Neuron (in vitro differentiated cells): ENCODE measurements around the gene NLRC5.
"Not testable (repeated sequence)": the region's sequence is repeated elsewhere in the genome, so short reads cannot be mapped to it uniquely, and the experiment has no call there.

ENCODE experiments used
- H2AFZ ChIP-seq: one replicate; pipeline ENCODE4 v1.6.1; 2013; ENCODE audit warnings: low read depth, mild to moderate bottlenecking, inconsistent platforms, low read length, moderate library complexity
- H3K27me3 ChIP-seq: one replicate; pipeline ENCODE4 v1.6.1; 2013; ENCODE audit warnings: low read length; ENCODE audit not compliant: insufficient read depth
- H3K36me3 ChIP-seq: one replicate; pipeline ENCODE4 v1.6.1; 2013; ENCODE audit warnings: low read length; ENCODE audit not compliant: insufficient read depth
- H3K4me1 ChIP-seq: one replicate; pipeline ENCODE4 v1.6.1; 2013; ENCODE audit warnings: low read length; ENCODE audit not compliant: insufficient read depth
- H3K4me3 ChIP-seq: 2 replicates; pipeline ENCODE4 v1.5.1; 2013; ENCODE audit warnings: mild to moderate bottlenecking, low read length, moderate library complexity
- H3K9me3 ChIP-seq: one replicate; pipeline ENCODE4 v1.6.1; 2013; ENCODE audit warnings: low read length

The NLRC5 gene

DNA sequence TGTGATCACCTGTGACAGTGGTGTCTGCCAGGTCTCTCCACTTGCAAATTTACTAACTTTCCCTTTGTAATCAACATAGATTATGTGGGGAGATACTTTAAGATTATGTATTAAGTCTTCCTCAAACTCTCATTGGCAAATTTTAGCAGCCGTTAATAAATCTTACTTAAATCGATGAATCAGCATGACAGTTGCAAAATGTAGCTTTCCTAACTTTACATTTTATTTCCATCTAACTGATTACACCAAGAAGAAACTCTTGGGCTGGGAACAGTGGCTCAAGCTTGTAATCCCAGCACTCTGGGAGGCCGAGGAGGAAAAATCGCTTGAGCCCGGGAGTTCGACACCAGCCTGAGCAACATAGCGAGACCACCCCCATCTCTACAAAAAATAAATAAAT is 79.7 kb downstream of the NLRC5 start:
- peaks cover 27% of the 10 kb centered on the region for H3K27me3 ChIP-seq
- H2AFZ ChIP-seq: no peak overlapping the region
- no peaks in the 10 kb centered on the region for H3K4me1 ChIP-seq
- H3K4me3 ChIP-seq: no peak overlapping the region
- H3K9me3 ChIP-seq: no peaks in the 10 kb centered on the region
- no peaks in the 10 kb centered on the region for H3K36me3 ChIP-seq

GRCh38 chr16:57069635-57070370 is 80.4 kb downstream of the NLRC5 start:
- Histone ChIP-seq H3K36me3 (no peaks in the 10 kb centered on the region), H3K4me3 (no peak overlapping the region), H3K27me3 (peaks cover 27% of the 10 kb centered on the region), H2AFZ (no peak overlapping the region), H3K9me3 (no peaks in the 10 kb centered on the region), H3K4me1 (no peaks in the 10 kb centered on the region)

GRCh38 chr16:57070424-57070823 is 81.1 kb downstream of the NLRC5 start:
- H3K36me3 ChIP-seq: no peaks in the 10 kb centered on the region
- H3K4me3 ChIP-seq: no peak overlapping the region
- H3K4me1 ChIP-seq: no peaks in the 10 kb centered on the region
- peaks cover 27% of the 10 kb centered on the region for H3K27me3 ChIP-seq
- no peak overlapping the region for H2AFZ ChIP-seq
- H3K9me3 ChIP-seq: no peaks in the 10 kb centered on the region

GRCh38 chr16:57071081-57071732 is 81.8 kb downstream of the NLRC5 start:
- not testable (repeated sequence) for H3K4me1 ChIP-seq, H3K4me3 ChIP-seq, H3K9me3 ChIP-seq, H2AFZ ChIP-seq, H3K36me3 ChIP-seq
- H3K27me3 ChIP-seq: peaks cover 25% of the 10 kb centered on the region

DNA sequence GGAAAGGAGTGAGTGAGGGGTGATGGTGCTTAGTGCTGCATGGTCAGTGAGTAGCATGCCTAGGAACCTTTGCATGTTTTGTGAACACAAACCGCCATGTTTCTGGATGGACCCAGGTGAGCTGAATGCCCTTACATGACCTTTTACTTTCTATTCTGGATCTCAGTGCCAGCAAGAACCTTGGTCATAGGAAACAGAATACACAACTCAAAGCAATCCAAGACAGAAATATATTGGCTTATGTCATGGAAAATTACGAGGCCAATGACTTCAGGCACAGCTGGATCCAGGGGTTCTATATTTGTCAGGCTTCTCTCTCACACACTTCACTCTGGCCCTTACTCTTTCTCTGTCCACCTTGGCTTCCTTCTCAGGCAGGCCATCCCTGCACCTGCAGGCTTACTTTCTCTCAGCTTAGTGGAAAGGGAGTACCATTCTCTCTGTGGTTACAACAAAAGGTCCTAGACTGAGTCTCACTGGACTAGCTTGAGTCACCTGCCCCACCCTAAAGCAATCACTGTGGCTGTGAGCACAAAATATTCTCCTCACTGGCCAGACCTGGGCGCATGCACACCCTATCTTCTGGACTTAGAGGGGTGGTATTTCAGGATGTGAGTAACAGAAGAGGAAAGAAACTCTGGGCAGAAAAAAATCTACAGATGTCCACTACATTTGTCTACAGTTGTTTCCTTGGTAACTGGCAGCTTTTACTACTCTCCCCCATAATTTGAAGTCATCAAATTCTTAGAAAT is 82.7 kb downstream of the NLRC5 start:
- H3K4me3 ChIP-seq: no peak overlapping the region
- peaks cover 17% of the 10 kb centered on the region for H3K27me3 ChIP-seq
- H3K36me3 ChIP-seq: no peaks in the 10 kb centered on the region
- no peaks in the 10 kb centered on the region for H3K4me1 ChIP-seq
- no peaks in the 10 kb centered on the region for H3K9me3 ChIP-seq
- no peak overlapping the region for H2AFZ ChIP-seq

DNA sequence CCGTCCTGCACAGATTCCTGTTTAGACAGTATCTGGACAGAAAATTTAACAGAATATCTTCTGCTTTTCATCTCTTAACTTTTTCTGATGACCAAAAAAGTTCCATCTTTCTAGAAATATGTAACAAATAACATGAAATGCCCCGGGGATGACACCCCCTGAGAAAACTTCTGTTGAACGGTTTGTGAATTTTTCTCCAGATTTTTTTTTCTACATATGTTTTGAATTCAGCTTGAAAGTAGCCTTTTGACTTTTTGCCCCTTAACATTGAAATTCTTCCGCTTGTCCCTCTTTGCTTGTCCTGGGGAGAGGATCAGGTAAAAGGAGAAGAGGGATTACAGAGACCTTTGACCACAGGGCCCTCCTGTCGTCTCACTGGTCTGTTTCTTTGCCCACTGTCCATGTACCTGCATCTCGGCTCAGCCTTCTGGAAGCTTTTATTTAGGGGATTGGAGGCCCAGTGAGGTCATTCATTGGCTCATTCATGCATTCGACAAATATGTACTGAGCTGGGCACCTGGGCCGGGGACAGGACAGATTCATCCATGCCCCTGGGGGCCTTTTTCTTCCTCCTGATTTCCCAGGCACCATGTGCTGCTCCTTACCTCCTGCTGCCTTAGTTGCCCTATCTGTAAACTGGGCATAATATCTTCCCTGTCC is 83.4 kb downstream of the NLRC5 start:
- Histone ChIP-seq H2AFZ (no peak overlapping the region), H3K4me3 (no peak overlapping the region), H3K27me3 (peaks cover 10% of the 10 kb centered on the region), H3K36me3 (no peaks in the 10 kb centered on the region), H3K4me1 (no peaks in the 10 kb centered on the region), H3K9me3 (no peaks in the 10 kb centered on the region)

- H3K4me3 ChIP-seq: no peak overlapping the region
- no peaks in the 10 kb centered on the region for H3K36me3 ChIP-seq
- H2AFZ ChIP-seq: no peak overlapping the region
- peaks cover 19% of the 10 kb centered on the region for H3K27me3 ChIP-seq
- H3K9me3 ChIP-seq: no peaks in the 10 kb centered on the region
- H3K4me1 ChIP-seq: no peaks in the 10 kb centered on the region
These were observed 88.4 kb downstream of the NLRC5 start for GRCh38 chr16:57077714-57078113.

- Histone ChIP-seq H3K9me3 (no peaks in the 10 kb centered on the region), H3K36me3 (no peaks in the 10 kb centered on the region), H3K4me1 (peaks cover 5% of the 10 kb centered on the region), H2AFZ (no peak overlapping the region), H3K27me3 (peaks cover 19% of the 10 kb centered on the region), H3K4me3 (no peak overlapping the region)
These were observed 92.4 kb downstream of the NLRC5 start for GRCh38 chr16:57081744-57082143.

- no peak overlapping the region for H2AFZ ChIP-seq
- H3K36me3 ChIP-seq: no peaks in the 10 kb centered on the region
- peaks cover 5% of the 10 kb centered on the region for H3K4me1 ChIP-seq
- H3K27me3 ChIP-seq: peaks cover 19% of the 10 kb centered on the region
- H3K9me3 ChIP-seq: no peaks in the 10 kb centered on the region
- no peak overlapping the region for H3K4me3 ChIP-seq
These were observed 93.3 kb downstream of the NLRC5 start for GRCh38 chr16:57082664-57083063.

DNA sequence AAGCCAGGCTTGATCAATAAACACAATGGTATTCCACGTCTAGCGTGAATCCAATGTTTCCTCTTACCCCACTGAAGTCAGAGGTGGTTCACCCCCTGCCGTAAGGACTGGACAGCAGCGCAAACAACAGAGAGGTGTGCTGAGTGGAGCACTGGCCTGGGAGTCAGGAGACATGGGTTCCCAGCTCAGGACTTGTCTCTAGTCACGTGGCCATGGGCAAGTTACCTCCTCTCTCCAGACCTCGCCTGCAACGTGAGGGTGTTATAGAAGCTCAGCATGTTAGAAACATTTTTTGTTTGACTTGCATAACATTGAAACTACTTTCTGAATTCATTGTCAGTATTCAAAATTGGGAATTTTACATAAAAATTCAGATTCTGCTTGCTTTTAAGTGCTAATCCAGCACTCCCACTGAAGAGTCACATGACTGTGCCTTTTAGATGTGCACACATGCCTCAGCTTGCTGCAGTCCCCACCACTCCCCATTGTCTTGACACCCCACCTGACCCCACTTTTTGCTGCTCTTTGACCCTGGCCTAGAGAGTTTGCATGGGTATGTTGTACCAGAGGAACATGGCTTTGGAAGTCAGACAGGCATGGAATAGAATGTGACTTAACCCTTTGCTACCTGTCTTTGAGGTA is 94.2 kb downstream of the NLRC5 start:
- Histone ChIP-seq H3K9me3 (no peaks in the 10 kb centered on the region), H3K4me1 (peaks cover 5% of the 10 kb centered on the region), H2AFZ (no peak overlapping the region), H3K36me3 (no peaks in the 10 kb centered on the region), H3K4me3 (no peak overlapping the region), H3K27me3 (peaks cover 17% of the 10 kb centered on the region)

DNA sequence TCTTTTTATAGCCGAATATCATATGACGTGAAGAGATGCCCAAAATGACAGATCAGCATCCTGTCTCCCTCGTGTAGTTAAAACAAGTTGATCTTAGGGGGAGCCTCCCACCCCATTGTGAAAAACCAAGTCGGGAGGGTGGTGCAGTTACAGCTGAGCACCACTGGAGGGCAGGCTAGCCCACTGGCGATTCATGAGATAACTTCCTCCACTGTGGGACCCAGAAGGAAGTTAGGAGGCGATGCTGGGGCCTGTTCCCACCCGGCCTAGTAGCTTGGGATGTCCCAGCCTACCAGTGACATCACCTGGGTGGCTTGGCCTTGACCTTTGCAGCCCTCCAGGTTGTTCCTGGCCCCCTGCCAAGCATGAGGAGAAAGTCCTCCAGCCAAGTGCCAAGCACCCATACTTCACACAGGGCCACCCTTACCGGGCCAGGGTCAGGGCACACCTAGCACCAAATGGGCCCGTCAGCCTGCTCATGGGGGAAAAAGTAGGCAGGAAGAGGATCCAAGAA is 95.0 kb downstream of the NLRC5 start:
- Histone ChIP-seq H3K36me3 (no peaks in the 10 kb centered on the region), H3K9me3 (no peaks in the 10 kb centered on the region), H3K4me3 (no peak overlapping the region), H2AFZ (no peak overlapping the region), H3K4me1 (peaks cover 5% of the 10 kb centered on the region), H3K27me3 (peaks cover 11% of the 10 kb centered on the region)

DNA sequence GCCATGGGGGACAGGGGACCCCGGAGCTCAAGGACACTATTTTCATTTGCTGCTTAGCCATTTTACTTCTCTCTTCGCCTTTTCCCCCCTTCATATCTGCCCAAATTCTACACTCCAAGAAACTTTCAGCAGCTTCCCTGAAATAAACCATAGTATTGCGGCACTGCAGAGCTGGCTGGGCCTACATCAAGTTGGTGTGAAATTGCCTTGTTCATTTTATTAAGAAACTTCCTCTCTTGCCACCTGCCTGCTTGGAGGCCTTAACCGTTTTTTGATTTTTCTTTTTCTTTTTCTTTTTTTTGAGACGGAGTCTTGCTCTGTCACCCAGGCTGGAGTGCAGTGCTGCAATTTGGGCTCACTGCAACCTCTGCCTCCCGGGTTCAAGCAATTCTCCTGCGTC is 95.6 kb downstream of the NLRC5 start:
- Histone ChIP-seq H3K27me3 (peaks cover 5% of the 10 kb centered on the region), H3K4me3 (no peak overlapping the region), H3K36me3 (no peaks in the 10 kb centered on the region), H3K9me3 (no peaks in the 10 kb centered on the region), H2AFZ (no peak overlapping the region), H3K4me1 (peaks cover 5% of the 10 kb centered on the region)
